Common myeloid progenitor, CD34-positive (primary cell): Measurements from ENCODE around the gene GFRA1.

Experiments used
- CTCF ChIA-PET: fragments of 350-600 bp; sonication (Branson Sonifier 250); formaldehyde crosslinking; loops from one replicate; lab custom pipeline; 2021; ENCODE audit warnings: antibody characterized with exemption; lab: Charles Lee
- POLR2A ChIA-PET: fragments of 350-600 bp; sonication (Branson Sonifier 250); formaldehyde crosslinking; loops from one replicate; lab custom pipeline; 2021; ENCODE audit warnings: antibody characterized with exemption; lab: Charles Lee
- DNase-seq, 3 donors: peaks; one replicate each; pipeline versions ENCODE4 v3.0.0 to v3.0.0-alpha.2; 2013
- H3K27ac ChIP-seq, 2 experiments: 1 replicate in 1 of 2; 2 replicates in 1 of 2; pipeline ENCODE4 v1.7.0; 2013; ENCODE audit warnings: inconsistent platforms in 2 of 2, low read length in 2 of 2, mild to moderate bottlenecking in 2 of 2, low read depth in 1 of 2, moderate library complexity in 1 of 2; ENCODE audit not compliant: severe bottlenecking in 2 of 2, insufficient read depth in 1 of 2, poor library complexity in 1 of 2
- H3K27me3 ChIP-seq, 5 experiments: replicated peaks in 2 of 5; 1 replicate in 3 of 5; 2 replicates in 2 of 5; pipeline versions ENCODE4 v1.6.1 to v1.7.0; 2013; ENCODE audit warnings: low read length in 4 of 5, mild to moderate bottlenecking in 2 of 5, moderate library complexity in 2 of 5, inconsistent platforms in 1 of 5; ENCODE audit not compliant: insufficient read depth in 5 of 5, control insufficient read depth in 4 of 5
- H3K36me3 ChIP-seq, 4 experiments: 1 replicate in 2 of 4; 2 replicates in 2 of 4; pipeline versions ENCODE4 v1.6.1 to v1.7.0; 2013; ENCODE audit warnings: low read length in 3 of 4, control low read depth in 1 of 4, mild to moderate bottlenecking in 1 of 4; ENCODE audit not compliant: control insufficient read depth in 4 of 4, insufficient read depth in 4 of 4
- H3K4me1 ChIP-seq, 4 experiments: 1 replicate in 3 of 4; 2 replicates in 1 of 4; pipeline versions ENCODE4 v1.6.1 to v1.7.1; 2013; ENCODE audit warnings: low read length in 3 of 4, mild to moderate bottlenecking in 3 of 4, control low read depth in 1 of 4, inconsistent platforms in 1 of 4, moderate library complexity in 1 of 4; ENCODE audit not compliant: control insufficient read depth in 4 of 4, insufficient read depth in 4 of 4; ENCODE audit errors: control extremely low read depth in 1 of 4
- H3K4me3 ChIP-seq, 7 experiments: 1 replicate in 4 of 7; 2 replicates in 3 of 7; pipeline versions ENCODE4 v1.5.1 to v1.7.0; 2013; ENCODE audit warnings: mild to moderate bottlenecking in 7 of 7, low read length in 6 of 7, moderate library complexity in 6 of 7, inconsistent platforms in 2 of 7, low read depth in 2 of 7, control low read depth in 1 of 7; ENCODE audit not compliant: insufficient read depth in 4 of 7, control insufficient read depth in 1 of 7; ENCODE audit errors: extremely low read depth in 1 of 7
- H3K9me3 ChIP-seq, 5 experiments: 1 replicate in 4 of 5; 2 replicates in 1 of 5; pipeline versions ENCODE4 v1.6.1 to v1.7.1; 2013; ENCODE audit warnings: low read length in 4 of 5, mild to moderate bottlenecking in 2 of 5, inconsistent platforms in 1 of 5, low read depth in 1 of 5, moderate library complexity in 1 of 5; ENCODE audit not compliant: control insufficient read depth in 4 of 5, insufficient read depth in 2 of 5; ENCODE audit errors: control extremely low read depth in 1 of 5
- WGBS: methylation state at CpG from one replicate; pipeline ENCODE4 v1.1.5; 2013; ENCODE audit not compliant: insufficient coverage; 5-methylcytosine and 5-hydroxymethylcytosine counted together

The GFRA1 gene

GRCh38 chr10:116108095-116108494, 164.9 kb downstream of the GFRA1 start:
- POLR2A ChIA-PET = no interaction called here
- no peak overlapping the region for H3K4me3 ChIP-seq
- no peaks in the 10 kb centered on the region for H3K9me3 ChIP-seq
- H3K4me1 ChIP-seq = no peaks in the 10 kb centered on the region
- H3K27ac ChIP-seq = no peak overlapping the region
- CTCF ChIA-PET = interaction anchor here (1.4 kb wide), 1 partner anchor 12 kb away, joined by 3 read pairs; no protein-coding TSS in a partner anchor
- no peak for DNase-seq
- H3K36me3 ChIP-seq = no peaks in the 10 kb centered on the region
- 6% methylated on average over 2 of the region's 3 CpGs for WGBS
- H3K27me3 ChIP-seq = peaks cover 0 to 4% (median 0%) of the 10 kb centered on the region in 5 experiments

GRCh38 chr10:116106611-116107010, 166.4 kb downstream of the GFRA1 start:
- Histone ChIP-seq H3K27ac (no peak overlapping the region), H3K27me3 (peaks cover 0 to 4% (median 0%) of the 10 kb centered on the region in 5 experiments), H3K9me3 (no peaks in the 10 kb centered on the region), H3K4me1 (no peaks in the 10 kb centered on the region), H3K4me3 (no peak overlapping the region), H3K36me3 (no peaks in the 10 kb centered on the region)
- ChIA-PET CTCF (no interaction called here), POLR2A (no interaction called here)
- DNase-seq = no peak
- WGBS = 93% methylated on average over 4 of the region's 5 CpGs

GRCh38 chr10:116105264-116105663, 167.7 kb downstream of the GFRA1 start:
- ChIA-PET CTCF (no interaction called here), POLR2A (no interaction called here)
- Histone ChIP-seq H3K27ac (no peak overlapping the region), H3K4me1 (no peaks in the 10 kb centered on the region), H3K27me3 (peaks cover 0 to 4% (median 0%) of the 10 kb centered on the region in 5 experiments), H3K4me3 (no peak overlapping the region), H3K36me3 (no peaks in the 10 kb centered on the region), H3K9me3 (no peaks in the 10 kb centered on the region)
- WGBS = 95% methylated on average over 3 of the region's 4 CpGs
- DNase-seq = no peak

GRCh38 chr10:116104210-116104932, 168.6 kb downstream of the GFRA1 start:
- ChIA-PET CTCF (no interaction called here), POLR2A (no interaction called here)
- Histone ChIP-seq H3K9me3 (no peaks in the 10 kb centered on the region), H3K4me3 (no peak overlapping the region), H3K27me3 (peaks cover 0 to 4% (median 0%) of the 10 kb centered on the region in 5 experiments), H3K4me1 (no peaks in the 10 kb centered on the region), H3K27ac (no peak overlapping the region), H3K36me3 (no peaks in the 10 kb centered on the region)
- 95% methylated on average over 7 of the region's 7 CpGs for WGBS
- DNase-seq = no peak

- 96% methylated on average over 4 of the region's 4 CpGs for WGBS
- Histone ChIP-seq H3K4me1 (no peaks in the 10 kb centered on the region), H3K36me3 (no peaks in the 10 kb centered on the region), H3K27me3 (peaks cover 0 to 2% (median 0%) of the 10 kb centered on the region in 5 experiments), H3K27ac (no peak overlapping the region), H3K9me3 (no peaks in the 10 kb centered on the region), H3K4me3 (no peak overlapping the region)
- CTCF ChIA-PET = no interaction called here
- POLR2A ChIA-PET = no interaction called here
- no peak for DNase-seq
Observed at GRCh38 chr10:116103668-116104067, 169.3 kb downstream of the GFRA1 start.

GRCh38 chr10:116101616-116102315, 171.2 kb downstream of the GFRA1 start:
- no peak overlapping the region for H3K27ac ChIP-seq

GRCh38 chr10:116100984-116101383, 172.0 kb downstream of the GFRA1 start:
- WGBS = 100% methylated on average over 2 of the region's 3 CpGs
- H3K4me3 ChIP-seq = no peak overlapping the region
- DNase-seq = no peak
- H3K27me3 ChIP-seq = peaks cover 0 to 4% (median 2%) of the 10 kb centered on the region in 5 experiments
- ChIA-PET POLR2A (no interaction called here), CTCF (no interaction called here)
- no peak overlapping the region for H3K27ac ChIP-seq
- H3K4me1 ChIP-seq = no peaks in the 10 kb centered on the region
- H3K9me3 ChIP-seq = no peaks in the 10 kb centered on the region
- H3K36me3 ChIP-seq = no peaks in the 10 kb centered on the region

More at GRCh38 chr10:116101616-116102315, 171.2 kb downstream of the GFRA1 start:
- CTCF ChIA-PET = no interaction called here
- no peaks in the 10 kb centered on the region for H3K4me1 ChIP-seq
- DNase-seq = no peak
- H3K27me3 ChIP-seq = peaks cover 0 to 4% (median 2%) of the 10 kb centered on the region in 5 experiments
- H3K4me3 ChIP-seq = no peak overlapping the region
- POLR2A ChIA-PET = no interaction called here
- WGBS = 100% methylated on average over 3 of the region's 5 CpGs
- H3K9me3 ChIP-seq = no peaks in the 10 kb centered on the region
- no peaks in the 10 kb centered on the region for H3K36me3 ChIP-seq
